IPS DF 4.7 (cell line): ENCODE measurements around the gene RAD51B.

Experiments
- DNase-seq: peaks from one replicate; pipeline ENCODE4 v3.0.0-alpha.2; 2013; ENCODE audit warnings: low spot score; ENCODE audit errors: extremely low read depth

Gene RAD51B

DNA sequence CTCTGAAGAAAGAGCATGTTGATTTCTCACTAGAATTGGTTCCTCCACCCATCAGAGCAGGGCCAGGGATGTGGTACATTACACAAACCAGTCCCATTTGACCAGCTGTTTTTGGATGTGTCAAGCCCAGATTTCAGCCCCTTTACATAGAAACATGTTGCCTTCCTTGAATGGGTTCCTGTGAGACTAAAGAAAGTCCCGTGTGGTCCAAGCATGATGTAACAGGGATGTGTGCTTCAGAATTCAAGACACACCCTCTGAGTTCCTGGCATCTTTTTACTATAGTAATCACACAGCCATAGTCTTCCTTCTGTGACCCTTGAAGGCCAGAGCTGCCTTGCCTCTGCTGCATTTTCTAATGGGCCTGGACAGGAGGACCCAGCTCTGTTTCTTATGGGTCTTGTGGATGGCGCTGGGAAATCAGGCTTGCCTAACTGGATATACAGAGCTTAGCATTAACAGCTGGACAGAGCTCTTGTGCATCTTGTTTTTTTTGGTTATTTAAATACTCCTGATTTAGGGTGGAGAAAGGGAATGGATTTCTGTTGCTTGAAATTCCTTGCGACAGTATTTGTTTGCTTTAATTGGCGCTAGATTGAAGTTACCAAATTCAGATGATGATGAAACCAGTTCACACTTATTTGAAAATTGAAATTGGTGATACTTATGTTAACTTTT is 632.3 kb downstream of the RAD51B start:
- no peak for DNase-seq

DNA sequence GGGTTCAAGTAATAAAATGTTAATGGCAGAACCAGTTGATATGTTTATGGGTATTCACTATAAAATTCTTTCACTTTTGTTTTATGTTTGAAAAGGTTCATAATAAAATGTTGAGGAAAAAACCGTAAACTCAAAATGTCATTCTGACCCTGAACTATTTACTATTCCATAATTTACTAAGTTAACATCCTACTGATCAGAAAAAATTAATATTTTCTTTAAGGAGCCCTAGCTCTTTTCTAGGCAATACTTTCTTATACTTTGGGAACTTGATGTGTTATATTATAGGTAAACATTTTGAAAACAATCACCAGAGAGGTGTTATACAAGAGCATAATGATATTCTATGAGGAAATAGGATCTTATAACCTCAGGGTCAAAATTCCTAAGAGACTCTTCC is 638.7 kb downstream of the RAD51B start:
- DNase-seq: no peak

DNA sequence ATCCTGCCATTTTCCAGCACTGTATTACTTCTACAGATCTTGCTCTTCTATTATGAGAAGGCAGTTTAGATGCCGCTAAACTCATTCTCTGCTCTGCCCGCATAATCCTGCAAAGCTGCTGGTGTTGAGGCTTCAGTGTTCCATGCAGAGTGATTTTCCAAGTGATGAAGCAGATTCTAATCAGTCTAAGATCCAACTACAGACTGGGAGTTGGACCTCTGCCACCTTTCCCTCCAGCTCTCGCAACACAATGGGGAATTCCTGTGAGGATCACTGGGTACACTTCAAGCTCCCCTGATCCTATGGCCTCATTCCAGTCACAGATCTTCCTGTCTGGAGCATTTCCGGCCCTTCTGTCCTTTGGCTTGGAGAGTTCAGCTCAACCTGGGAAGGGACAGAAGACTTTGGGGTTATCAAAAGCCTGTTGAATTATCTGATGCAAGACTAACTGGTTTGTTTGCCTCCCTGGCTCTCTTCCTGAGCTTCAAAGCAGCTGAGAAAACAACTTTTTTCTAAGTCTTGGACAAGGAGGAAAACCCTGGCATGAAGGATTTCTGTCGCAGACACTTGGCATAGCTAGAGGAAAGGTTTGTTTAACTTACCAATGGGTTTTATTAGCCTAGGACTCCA is 639.4 kb downstream of the RAD51B start:
- DNase-seq: no peak

DNA sequence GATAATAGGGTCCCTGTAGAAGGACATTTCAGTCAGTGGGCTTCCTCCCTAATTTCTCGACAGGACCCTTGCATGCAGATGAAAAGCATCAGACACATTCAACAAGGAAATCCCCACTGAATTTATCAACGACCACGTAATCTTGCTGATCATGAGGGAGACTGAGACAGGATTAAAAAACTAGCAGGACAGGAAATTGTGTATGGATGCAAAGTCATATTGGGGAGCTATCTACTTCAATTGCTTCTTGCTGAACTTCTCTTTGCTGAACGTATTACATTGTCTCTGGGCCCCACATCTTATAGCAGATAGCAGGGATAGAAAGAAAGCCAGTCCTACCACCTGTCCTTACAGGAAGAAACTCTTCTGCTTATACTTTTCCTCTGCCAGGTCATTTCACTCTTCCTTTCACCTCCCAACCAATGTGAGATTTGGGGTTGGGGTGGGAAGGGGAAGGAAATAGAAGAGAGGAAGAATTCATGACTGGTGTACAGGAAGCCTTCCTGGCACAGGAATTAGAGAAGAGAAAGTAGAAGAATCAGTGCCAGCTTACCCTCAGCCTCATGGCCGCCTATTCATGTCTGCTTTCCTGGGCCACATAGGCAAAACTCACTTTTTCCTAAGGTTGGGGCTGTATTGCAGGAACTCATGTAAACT is 640.0 kb downstream of the RAD51B start:
- no peak for DNase-seq

DNA sequence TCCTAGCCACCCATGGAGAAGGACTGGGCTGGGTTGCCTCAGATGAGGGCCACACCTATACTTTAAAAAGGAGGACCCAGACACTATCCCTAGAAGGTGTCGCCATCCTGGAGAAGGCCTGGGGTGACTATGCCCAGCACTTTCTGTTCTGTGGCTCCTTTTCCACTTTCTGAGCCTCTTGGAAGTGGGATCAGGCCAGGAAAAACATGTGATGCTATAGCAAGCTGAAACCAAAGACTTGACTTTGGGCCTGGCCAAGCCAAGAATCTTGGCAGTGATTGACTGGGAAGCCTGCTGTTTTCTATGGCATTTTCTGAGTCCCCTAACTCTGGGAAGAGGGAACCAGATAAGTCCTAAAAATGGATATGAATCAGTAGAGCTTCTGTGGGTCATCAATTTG is 641.0 kb downstream of the RAD51B start:
- DNase-seq: no peak

DNA sequence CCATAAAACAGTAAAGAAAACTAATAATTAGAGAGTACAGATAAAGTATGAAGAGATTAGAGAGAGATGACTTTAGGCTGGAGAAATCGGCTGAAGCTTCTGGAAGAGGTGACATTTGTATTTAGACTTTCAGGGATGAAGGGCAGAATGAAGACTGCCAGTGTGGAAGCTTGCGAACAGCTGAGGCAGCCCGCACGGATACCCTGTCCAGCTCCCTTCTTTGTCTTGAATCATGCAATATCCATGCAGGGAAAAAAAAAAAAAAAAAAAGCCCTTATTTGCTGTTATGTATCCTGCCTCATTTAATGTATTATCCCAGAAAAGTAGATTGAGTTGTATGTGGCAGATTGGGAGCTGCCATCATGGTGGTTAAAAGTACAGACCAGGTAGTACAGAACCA is 641.5 kb downstream of the RAD51B start:
- DNase-seq: no peak

DNA sequence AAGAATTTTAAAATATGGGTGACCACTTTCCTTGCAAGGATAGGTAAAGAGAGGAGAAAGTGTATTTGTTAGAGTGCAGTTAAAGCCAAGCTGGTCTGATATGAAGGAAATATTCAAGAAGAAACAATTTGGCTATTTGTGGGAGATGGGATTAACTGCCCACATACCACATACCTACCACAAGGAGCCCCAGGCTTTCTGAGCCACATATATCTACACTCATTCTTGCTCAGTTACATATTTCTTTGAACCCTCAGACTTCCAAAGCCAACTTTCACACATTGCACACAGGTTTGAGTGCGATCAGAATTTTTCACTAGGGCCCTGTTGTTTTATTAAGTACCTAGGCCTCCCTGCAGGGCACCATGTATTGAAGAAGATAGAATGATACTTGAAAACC is 643.1 kb downstream of the RAD51B start:
- no peak for DNase-seq

DNA sequence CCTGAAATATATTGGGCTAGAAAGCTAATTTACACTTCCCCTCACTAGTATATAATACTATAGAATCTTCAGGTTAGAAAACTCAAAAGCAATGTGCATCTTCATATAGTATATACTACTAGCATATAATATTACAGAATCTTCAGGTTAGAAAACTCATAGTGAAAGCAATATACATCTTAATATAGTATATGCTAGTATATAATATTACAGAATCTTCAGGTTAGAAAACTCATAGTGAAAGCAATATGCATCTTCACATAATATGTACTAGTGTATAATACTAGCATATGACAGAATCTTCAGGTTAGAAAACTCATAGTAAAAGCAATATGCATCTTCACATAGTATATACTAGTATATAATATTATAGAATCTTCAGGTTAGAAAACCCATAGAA is 643.7 kb downstream of the RAD51B start:
- no peak for DNase-seq

DNA sequence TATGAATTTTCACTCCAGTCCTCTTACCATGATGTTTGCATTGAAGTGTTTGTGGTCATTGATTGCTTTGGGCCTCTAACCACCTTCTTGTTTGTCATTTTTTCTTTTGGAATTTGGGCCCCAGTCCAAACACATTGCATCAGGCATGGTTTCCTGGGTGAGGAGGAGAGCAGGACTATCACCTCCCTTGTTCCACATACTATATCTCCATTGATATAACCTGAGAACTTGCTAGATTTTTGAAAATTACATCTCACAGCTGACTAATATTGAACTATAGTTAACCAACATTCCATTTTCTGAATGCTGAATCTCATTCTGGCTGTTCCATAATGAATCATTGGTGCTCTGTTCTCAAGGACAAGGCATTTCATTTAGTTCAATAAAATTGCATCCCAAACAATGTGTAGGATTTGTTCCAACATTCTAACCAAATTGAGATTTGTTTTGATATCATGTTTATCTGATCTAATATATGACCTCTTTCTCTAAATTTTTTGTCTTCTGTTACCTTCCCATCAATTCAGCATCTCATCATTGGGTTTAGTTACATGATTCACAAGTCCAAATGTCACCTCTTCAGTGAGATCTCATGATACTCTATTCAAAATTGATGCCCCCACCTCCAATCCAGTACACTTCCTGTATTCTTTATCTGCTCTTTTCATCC is 644.3 kb downstream of the RAD51B start:
- no peak for DNase-seq

DNA sequence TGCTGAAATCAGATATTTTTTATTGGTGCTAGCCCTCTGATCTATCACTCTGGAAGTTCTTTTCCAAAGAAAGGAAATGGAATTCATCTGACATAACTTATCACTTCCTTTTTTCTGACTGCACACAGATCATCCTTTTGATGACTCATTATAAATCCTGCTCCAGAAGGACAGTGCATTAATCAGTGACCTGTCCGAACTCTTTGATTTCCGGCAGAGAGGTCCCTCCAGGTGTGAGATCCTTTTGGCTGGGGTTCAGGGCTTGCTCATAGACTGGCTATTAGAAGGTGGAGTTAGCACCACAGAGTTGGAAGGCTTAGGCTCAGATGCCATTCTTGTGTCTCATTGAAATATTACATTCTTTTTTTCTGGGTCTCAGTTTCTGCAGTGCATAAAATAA is 645.1 kb downstream of the RAD51B start:
- DNase-seq: no peak

DNA sequence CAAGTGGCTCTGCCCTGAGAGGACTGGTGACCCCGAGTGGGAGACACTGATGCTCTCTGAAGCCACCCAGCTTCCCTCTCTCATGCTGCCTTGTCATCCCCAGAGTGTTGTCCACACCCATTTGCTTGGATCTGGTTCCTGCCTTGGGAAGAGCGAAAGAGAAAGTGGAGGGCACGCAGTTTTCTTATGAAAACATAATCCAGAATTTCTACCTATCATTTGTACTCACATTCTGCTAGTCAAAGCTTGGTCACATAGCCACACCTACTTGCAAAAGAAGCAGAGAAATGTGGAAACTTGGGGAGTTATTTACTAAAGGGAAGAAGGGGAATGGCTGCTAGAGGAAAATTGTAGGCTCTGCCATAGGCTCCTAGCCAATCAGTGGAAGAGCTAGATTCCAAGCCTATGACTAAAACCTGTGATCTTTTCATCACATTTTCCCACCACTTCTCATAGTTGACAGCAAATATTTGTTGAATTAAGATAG is 647.0 kb downstream of the RAD51B start:
- DNase-seq: no peak

DNA sequence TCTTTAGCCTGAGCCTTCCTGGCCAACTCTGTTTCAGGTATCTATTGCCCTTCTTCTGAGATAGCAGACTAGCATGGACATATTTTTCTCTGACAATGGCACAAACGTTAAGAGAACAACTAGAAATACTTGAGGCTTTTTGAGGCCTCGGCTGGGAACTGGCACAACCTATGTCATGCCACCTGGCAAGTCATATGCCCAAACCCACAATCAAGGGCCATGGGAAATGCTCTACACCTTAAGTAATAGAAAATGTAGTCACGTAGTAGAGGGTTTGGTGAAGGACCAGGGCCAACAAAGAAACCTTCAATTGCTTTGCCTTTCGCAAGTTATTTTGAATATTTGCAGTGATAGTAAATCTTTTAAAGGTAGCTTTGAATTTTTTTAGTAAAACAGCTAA is 647.8 kb downstream of the RAD51B start:
- no peak for DNase-seq

DNA sequence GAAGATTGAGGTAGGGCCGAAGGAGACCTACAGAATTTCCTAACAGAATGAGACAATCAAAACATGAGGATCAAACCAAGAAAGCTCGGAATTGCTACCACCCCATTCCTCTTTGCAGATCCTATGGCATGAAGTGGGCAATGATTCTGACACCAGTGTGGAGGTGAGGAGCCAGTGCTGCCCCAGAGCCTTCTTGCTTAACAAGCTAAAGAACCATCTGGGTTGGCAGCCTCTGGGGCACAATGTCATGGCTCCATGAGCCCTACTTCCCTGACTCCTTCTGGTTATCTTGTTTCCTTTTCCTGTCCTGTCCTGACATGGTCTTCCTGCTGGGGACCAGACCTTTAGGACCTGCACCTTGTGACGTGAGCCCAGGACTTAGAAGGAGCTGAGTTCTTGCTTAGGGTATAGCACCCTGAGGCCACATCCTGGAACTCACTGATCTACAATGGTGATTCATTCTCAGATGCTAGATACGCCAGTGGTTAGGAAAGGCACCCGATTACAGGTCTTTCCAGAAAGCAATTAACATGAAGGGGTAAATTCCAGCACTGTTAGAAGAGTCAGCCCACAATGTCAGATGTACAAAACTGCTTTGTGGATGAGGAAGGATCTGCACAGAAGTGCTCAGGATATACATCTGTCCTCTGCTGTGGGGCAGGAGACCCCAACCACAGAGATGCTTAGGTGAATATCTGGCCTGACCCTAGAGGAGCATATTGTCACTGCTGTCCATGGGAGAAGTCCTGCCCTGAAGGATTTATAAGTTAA is 649.0 kb downstream of the RAD51B start:
- DNase-seq: no peak

DNA sequence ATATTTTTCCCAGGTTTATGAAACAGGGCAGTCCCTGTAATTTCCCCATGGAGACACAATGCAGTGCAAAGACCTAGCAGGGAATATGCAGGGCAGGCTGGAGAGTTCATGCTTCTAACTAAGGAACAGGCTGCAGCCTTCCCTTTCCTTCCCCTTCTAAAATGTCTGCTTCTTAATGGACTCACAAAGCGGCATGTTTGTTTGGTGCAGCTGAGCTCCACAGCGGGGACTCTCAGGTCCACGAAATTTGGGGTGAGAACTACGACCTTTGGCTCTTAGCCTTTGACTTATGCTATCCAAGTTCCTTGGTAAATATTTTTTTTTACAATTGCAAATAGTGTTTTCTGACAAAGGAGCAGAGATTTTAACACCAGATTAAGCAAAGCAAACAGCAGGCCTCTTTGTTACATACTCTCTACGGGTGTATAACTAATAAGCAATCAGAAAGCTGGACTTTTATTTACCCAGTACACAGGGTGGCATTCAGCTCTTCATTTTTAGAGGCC is 649.7 kb downstream of the RAD51B start:
- DNase-seq: no peak

DNA sequence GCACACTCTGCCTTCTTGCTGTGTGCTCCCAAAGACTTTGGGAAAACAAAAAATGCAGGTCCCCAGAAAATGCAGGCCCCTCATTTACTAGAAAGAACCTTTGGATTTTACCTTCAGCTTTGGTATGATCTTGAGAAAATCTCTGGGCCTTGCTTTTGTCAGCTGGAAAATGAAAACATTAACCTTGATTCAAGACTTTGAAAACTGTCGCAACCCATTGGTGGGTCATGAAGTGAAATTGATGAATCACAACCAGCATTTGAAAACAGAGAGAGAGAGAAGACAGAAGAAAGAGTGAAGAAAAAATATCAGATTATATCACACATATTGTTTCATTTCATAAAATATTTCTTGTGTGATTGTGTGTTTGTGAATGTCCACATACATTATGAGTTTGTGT is 650.8 kb downstream of the RAD51B start:
- DNase-seq: no peak

DNA sequence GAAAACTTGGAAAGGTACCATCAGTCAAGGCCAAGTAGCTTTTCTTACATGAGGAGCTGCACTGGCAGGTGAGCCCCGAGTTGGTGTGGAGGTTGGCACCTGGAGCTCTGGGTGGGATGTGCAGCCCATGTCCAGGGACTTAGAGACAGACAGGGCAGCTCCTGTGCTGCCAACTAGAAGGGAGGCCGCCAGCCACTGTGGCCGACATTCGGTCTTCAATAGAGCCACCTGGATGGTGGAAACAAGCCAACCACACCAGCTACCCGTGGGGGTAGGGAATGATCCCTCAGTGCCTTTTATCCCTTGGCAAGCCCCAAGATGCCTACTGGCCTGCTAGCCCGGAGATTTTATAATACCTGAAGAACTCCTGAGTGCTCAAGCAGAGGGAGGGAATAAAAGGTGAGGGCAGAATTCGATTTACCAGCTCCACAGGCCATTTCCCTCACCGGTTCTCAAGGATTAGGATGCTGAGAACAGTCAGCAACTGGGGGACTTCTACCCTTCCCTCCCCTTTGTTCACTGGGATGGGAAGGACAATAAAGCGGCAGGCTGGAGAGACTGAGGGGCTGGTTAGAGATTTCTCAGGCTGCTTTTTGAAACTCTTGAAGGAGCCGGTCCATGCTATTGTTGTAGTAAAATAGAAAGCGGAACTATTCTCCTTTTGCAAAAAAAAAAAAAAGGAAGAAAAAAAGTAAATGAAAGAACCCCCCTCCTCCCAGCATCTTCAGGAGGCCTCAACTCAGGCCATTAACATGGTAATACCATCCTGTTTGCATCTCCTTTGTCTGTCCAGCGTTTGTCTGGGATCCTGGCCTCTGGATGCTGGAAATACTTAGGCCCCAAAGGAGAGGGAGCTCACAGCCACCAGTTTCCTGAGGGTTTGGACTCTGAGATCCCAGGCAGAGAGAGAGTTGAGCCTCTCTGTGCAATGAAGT is 651.7 kb downstream of the RAD51B start:
- peak; percentile 87 for DNase-seq

DNA sequence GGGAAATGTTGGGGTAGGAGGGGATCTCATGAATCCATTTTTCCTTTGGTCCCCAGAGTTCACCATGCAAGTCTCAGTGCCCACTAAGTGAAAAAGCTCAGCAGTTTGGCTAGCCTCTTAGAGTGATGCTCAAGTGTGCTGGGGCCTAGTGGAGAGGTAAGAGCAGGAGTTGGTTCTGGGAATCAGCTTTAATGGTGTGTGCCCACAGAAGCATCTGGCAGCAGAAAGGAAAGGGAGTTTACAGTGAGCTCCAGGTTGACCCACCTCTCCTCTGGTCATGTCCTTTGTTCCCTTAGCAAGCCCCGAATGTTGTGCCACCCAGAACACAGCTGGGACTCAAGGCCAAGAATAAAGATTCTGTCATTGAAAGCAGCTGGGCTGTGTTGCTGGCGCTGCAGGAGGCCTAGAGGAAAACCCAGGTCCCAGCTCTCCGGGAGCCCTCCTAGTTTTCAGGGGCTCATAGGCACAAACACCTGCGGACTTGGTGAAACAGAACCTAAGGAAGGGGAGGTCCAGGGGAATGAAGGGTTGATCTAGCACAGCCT is 652.5 kb downstream of the RAD51B start:
- no peak for DNase-seq

DNA sequence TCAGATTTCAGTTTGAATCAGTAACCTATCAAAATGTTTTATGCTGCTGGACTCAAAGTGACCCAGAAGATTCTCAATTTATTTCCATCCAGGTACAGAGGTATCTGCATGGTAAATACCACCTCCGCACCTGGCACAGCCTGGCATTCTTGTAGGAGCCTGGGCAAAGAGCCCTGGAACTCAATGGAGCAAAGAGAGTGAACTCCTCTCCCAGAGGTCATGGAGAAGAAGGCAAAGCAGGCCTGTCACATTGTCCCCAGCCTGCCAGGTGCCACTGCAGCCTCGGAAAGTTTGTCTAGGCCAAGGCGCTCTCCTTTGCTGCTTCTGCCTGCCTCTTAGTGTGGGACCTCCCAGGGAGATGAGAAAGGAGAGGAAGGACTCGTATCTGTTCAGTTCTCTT is 653.5 kb downstream of the RAD51B start:
- no peak for DNase-seq

DNA sequence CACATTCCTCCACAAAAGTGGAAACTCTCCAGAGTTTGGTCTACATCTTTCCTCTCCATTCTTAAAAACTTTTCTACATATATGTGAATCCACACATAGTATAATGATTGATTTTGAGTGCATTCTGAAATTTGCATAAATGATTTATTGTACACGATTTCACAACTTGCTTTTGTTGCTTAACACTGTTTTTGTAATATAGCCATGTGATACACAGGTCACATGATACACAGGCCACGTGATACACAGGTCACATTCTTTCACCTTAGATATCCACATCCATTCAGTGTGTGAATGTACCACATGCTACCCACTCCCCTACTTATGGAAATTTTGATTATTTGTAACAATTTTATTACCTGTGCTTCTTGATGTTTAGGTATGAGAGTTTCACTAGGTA is 654.2 kb downstream of the RAD51B start:
- DNase-seq: no peak

DNA sequence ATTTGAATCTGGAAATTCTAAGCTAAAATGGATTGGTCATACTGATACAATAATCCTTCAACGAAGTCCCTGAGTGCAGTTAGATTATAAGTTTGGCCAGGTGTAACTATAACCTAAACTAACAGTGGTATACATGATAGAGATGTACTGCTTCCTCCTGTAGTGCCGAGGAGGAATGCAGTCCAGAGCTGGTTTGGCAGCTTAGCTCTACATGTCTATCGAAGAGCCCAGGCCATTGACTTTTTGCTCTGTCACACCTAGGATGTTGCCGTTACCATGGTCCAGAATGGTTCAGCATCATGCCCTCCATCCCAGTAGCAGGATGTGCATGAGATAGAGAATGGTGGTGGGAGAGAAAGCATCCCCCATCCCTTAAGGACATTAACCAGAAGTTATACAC is 655.2 kb downstream of the RAD51B start:
- no peak for DNase-seq
